IPS-18a (cell line): ENCODE data around the gene ENTR1.

Experiments
- H3K27ac ChIP-seq: one replicate; pipeline ENCODE4 v1.5.1; 2013; ENCODE audit warnings: low read length
- H3K27me3 ChIP-seq: one replicate; pipeline ENCODE4 v1.6.1; 2013; ENCODE audit warnings: mild to moderate bottlenecking, low read length; ENCODE audit not compliant: control insufficient read depth, insufficient read depth
- H3K36me3 ChIP-seq: one replicate; pipeline ENCODE4 v1.6.1; 2013; ENCODE audit warnings: low read depth, low read length; ENCODE audit not compliant: control insufficient read depth
- H3K4me1 ChIP-seq: one replicate; pipeline ENCODE4 v1.6.1; 2013; ENCODE audit warnings: low read depth, low read length; ENCODE audit not compliant: control insufficient read depth
- H3K4me3 ChIP-seq: one replicate; pipeline ENCODE4 v1.5.1; 2013; ENCODE audit warnings: low read length
- H3K9ac ChIP-seq: one replicate; pipeline ENCODE4 v1.6.1; 2013; ENCODE audit warnings: mild to moderate bottlenecking, low read length, moderate library complexity
- H3K9me3 ChIP-seq: one replicate; pipeline ENCODE4 v1.6.1; 2013; ENCODE audit warnings: low read depth, low read length; ENCODE audit not compliant: control insufficient read depth

The ENTR1 gene

DNA sequence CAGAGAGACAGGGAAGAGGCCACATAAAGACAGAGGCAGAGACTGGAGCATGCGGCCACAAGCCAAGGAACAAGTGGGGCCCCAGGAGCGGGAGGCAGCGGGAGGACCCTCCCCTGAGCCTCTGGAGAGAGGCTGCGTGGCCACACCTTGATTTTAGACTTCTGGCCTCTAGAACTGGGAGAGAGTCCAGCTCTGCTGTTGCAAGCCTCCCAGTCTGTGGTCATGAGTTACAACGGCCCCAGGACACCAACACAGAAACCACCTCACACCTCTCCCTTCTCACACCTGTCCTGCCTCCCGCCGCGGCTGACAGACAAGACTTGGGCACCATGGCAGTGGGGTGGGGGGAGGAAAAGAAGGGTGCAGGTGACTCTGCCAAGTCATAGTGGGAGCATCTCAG is 27.0 kb upstream of the ENTR1 start:
- Histone ChIP-seq H3K27ac (no peak overlapping the region), H3K4me3 (no peak overlapping the region), H3K9me3 (no peaks in the 10 kb centered on the region), H3K4me1 (no peaks in the 10 kb centered on the region), H3K36me3 (peaks cover 17% of the 10 kb centered on the region), H3K9ac (no peak overlapping the region), H3K27me3 (peaks cover 3% of the 10 kb centered on the region)

DNA sequence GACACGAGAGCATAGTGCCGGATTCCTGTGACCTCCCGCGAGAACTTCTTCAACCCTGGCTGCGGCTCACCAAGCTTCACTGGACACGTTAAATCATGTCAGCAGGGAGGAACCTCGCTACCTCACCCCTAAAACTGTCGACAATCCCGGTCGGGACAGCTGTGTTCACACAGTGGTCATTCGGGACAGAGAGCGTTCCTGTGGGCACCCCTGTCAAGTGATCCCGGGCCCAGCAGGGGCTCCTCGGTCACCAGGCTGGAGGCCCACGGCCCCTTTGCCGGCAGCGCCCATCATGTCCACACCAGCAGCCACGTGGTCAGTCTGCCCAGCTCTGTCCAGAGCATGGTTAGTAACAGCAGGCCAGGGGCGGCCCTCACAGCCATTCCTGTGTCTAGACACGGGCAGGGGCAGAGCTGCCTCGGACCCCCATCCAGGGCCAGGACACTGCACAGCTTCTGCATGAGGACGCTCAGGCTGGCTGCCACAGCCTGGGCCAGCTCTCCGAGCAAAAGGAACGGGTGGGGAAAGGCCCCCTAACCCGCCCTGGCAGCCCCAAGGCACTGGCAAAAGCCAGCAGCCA is 25.7 kb upstream of the ENTR1 start:
- Histone ChIP-seq H3K4me3 (no peak overlapping the region), H3K27me3 (peaks cover 3% of the 10 kb centered on the region), H3K4me1 (no peaks in the 10 kb centered on the region), H3K9ac (no peak overlapping the region), H3K27ac (no peak overlapping the region), H3K9me3 (no peaks in the 10 kb centered on the region), H3K36me3 (peaks cover 5% of the 10 kb centered on the region)

DNA sequence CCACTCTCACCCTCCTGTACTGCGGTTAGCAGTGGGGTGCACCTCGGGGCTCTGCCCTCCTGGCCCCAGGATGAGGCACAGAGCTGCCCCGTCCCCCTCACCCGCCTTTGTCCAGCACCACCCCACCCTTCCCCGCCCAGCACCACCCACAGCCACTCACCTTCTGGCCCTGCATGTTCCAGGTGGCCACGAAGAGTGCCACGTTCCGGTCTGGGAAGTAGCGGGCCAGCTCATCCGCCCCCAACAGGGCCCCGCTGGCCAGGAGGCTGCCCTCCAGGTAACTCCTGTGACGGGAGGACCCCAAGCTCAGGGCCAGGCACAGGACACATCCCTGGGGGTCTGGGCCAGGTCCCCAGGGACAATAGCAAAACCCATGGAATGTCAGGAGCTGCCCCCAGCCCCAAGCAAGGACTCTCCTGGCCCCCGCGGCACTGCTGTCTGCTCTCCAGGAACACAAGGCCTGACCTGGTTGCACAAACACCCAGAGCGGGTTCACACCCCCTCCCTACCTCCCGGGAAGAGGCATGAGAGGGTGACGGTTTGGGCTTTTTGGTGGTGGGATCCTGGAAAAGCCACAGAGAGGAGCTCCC is 24.3 kb upstream of the ENTR1 start:
- Histone ChIP-seq H3K27me3 (peaks cover 3% of the 10 kb centered on the region), H3K36me3 (no peaks in the 10 kb centered on the region), H3K4me1 (no peaks in the 10 kb centered on the region), H3K27ac (no peak overlapping the region), H3K4me3 (no peak overlapping the region), H3K9me3 (no peaks in the 10 kb centered on the region), H3K9ac (no peak overlapping the region)

DNA sequence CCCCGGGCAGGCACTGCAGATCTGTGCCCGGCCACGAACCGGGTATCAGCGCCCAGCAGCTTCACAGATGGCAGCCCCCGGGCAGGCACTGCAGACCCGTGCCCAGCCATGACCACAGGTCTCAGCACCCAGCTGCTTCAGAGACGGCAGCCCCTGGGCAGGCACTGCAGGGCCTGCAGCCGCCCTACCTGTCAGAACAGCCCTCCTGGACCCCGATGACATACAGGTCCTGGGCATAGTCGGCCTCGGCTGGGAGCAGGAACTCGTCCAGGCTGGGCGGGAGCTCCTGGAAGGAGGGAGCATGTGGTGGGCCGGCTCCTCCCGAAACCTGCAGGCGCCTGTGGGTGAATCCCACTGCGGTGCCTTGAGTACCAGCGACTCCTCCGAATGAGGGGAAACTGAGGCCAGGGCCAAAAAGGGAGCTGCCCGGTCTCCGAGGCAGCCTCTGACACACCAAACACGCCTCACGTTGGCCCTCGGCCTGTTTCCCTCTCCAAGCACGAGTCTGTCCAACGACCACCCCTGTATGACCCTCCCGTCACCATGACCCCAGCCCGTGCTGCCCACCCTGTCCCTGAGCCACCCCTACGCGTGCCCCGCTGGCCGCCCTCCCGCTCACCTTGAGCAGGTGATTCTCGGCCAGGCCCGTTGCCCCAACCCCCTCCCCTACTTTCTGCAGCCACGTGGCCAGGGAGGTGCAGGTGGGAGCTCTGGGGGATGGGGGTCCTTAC is 23.6 kb upstream of the ENTR1 start:
- no peak overlapping the region for H3K9ac ChIP-seq
- no peaks in the 10 kb centered on the region for H3K4me1 ChIP-seq
- H3K9me3 ChIP-seq = no peaks in the 10 kb centered on the region
- H3K4me3 ChIP-seq = no peak overlapping the region
- H3K36me3 ChIP-seq = peaks cover 4% of the 10 kb centered on the region
- peaks cover 3% of the 10 kb centered on the region for H3K27me3 ChIP-seq
- no peak overlapping the region for H3K27ac ChIP-seq

DNA sequence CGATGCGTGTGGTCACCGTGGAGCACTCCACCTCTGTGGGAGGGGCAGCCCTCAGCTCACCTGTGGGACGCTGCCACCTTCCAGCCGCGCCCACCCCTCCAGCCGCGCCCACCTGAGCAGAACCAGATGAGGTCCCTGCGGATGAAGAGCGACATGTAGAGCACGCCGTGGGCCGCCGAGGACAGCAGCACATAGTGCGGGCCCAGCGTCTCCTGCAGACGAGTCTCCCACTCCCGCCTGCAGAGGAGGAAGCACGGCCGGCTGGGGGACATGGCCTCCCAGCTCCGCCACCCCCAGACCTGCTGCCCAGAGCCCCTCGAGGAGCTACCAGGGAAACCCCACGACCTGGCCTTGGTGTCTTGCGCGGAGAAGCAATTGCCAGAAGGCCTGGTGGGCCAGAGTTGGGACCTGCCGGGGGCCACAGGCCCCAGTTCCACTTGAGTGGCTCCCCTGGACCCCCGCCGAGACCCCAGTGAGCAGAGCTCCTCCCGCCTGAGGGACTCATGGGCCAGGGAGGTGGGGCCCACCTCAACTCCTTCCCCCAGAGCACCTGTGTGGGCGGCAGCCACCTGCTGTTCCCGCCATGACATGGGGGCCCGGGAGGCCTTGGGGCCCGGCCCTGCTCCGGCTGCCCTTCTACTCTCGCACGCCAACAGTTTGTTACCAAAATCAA is 22.8 kb upstream of the ENTR1 start:
- Histone ChIP-seq H3K36me3 (peaks cover 8% of the 10 kb centered on the region), H3K9ac (no peak overlapping the region)

DNA sequence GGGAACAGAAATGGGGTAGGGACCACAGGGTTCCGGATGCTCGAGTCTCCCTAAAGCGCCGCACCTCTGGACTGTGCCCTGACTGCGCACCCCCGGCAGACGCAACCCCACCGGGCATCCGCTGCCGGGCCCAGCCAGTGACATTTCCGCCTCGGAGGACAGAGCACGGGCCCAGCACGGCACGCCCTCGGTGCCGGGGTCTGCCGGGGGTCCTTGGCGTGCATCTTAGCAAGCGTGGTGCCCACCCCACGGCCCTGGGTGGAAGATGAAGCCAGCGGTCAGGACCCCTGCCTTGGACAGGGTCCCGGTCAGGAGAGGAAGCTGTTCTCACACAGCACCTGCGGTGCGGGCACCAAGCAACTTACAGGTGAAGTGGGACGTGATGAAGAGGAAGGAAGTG is 22.2 kb upstream of the ENTR1 start:
- H3K9me3 ChIP-seq = no peaks in the 10 kb centered on the region
- H3K27me3 ChIP-seq = no peaks in the 10 kb centered on the region
- H3K4me1 ChIP-seq = no peaks in the 10 kb centered on the region
- no peak overlapping the region for H3K9ac ChIP-seq
- H3K27ac ChIP-seq = no peak overlapping the region
- peaks cover 8% of the 10 kb centered on the region for H3K36me3 ChIP-seq
- no peak overlapping the region for H3K4me3 ChIP-seq

More for the DNA sequence above, 22.8 kb upstream of the ENTR1 start:
- no peaks in the 10 kb centered on the region for H3K27me3 ChIP-seq
- no peaks in the 10 kb centered on the region for H3K9me3 ChIP-seq
- H3K27ac ChIP-seq = no peak overlapping the region
- no peak overlapping the region for H3K4me3 ChIP-seq
- no peaks in the 10 kb centered on the region for H3K4me1 ChIP-seq

DNA sequence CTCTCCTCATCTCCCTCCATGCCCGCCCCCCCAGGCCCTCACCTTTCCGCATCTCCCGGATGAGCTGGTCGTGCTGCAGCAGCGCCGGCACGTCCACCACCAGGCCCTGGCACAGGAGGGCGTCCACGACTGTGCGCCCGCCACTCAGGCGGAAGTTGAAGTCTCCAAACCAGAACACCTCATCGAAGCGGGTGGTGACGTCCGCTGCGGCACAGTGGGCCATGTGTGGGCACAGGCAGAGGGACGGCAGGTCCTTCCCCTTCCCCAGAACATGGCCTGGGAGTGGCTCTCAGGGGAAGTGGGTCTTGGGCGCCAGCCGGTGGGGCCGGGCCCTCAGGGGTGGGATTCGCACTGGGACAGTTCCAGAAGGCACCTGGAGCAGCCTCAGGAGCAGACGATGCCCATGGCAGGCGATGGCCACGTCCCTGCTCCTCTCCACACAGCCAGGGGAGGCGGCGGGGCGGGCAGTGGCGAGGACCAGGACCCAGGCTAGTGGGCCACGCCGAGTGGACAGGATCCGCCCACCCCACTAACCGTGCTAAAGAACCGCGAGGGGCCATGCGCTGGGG is 21.5 kb upstream of the ENTR1 start:
- Histone ChIP-seq H3K4me1 (no peaks in the 10 kb centered on the region), H3K36me3 (peaks cover 8% of the 10 kb centered on the region)

DNA sequence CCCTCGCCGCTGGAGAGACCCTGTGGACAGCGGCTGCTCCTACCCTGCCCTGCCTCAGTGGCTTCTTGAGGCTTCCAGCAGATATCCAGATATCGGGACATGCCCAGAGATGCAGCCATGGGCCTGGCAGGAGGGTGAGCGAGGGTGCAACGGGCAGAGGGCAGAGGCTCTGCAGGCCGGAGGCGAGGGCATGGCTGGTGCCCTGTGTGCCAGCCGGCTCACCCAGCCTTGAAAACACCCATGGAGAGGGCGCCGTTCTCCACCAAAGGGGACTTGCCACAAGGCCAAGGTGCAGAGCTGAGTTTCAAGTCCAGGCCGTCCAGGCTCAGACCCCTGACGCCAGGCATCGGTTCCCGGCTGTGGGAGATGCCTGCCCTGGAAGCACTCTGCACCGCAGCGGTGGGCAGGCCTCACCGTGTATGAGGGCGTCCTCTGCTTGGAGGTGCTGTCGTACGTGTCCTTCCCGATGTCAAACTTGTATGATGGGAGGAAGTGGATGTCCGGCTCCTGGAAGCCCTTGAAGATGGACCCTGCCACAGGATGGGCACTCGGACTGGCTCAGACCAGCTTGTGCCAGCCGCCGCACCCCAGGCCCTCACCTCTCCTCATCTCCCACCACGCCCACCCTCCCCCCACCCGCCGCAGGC is 20.3 kb upstream of the ENTR1 start:
- Histone ChIP-seq H3K36me3 (peaks cover 8% of the 10 kb centered on the region), H3K27me3 (no peaks in the 10 kb centered on the region), H3K4me3 (no peak overlapping the region), H3K4me1 (no peaks in the 10 kb centered on the region), H3K9ac (no peak overlapping the region), H3K9me3 (no peaks in the 10 kb centered on the region), H3K27ac (no peak overlapping the region)

More for the DNA sequence above, 21.5 kb upstream of the ENTR1 start:
- Histone ChIP-seq H3K4me3 (no peak overlapping the region), H3K9me3 (no peaks in the 10 kb centered on the region), H3K9ac (no peak overlapping the region), H3K27ac (no peak overlapping the region), H3K27me3 (no peaks in the 10 kb centered on the region)

DNA sequence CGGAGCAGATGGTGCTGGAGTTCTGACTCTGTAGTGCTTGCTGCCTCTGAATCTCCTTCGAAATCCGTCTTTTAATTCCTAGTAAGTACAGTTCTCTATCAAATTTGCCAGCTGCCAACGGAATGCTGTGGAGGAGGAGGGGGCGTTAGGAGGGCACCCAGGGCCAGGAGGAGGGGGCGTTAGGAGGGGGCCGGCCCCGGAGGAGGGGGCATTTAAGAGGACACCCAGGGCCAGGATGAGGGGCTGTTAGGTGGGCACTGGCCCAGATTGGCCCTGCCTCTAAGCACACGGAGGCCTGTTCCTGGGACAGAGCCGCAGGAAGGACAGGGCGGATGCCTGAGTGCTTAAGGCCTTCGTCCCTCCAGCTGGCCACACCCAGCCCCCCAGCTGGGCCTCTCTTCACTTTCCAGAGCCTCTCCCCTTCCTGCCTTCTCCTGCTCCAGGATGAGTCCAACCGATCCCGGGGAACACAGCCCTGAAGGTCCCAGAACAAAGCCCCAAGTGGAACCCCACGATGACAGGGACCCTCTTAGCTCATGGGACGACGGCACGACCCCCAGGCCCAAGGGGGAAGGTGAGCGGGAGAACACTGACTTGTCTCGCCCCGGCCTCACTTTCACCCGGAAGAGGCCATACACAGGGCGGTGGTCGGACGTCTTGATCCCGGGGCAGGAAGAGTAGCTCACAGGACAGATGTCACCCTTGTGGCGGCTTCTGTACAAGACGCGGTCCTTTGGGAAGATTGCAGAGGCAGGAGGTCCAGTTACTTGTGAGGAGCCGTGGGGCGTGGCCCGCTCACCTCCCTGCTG is 19.5 kb upstream of the ENTR1 start:
- H3K27ac ChIP-seq = no peak overlapping the region
- H3K9ac ChIP-seq = no peak overlapping the region
- H3K4me1 ChIP-seq = no peaks in the 10 kb centered on the region
- no peaks in the 10 kb centered on the region for H3K27me3 ChIP-seq
- H3K36me3 ChIP-seq = peaks cover 8% of the 10 kb centered on the region
- no peak overlapping the region for H3K4me3 ChIP-seq
- H3K9me3 ChIP-seq = no peaks in the 10 kb centered on the region

DNA sequence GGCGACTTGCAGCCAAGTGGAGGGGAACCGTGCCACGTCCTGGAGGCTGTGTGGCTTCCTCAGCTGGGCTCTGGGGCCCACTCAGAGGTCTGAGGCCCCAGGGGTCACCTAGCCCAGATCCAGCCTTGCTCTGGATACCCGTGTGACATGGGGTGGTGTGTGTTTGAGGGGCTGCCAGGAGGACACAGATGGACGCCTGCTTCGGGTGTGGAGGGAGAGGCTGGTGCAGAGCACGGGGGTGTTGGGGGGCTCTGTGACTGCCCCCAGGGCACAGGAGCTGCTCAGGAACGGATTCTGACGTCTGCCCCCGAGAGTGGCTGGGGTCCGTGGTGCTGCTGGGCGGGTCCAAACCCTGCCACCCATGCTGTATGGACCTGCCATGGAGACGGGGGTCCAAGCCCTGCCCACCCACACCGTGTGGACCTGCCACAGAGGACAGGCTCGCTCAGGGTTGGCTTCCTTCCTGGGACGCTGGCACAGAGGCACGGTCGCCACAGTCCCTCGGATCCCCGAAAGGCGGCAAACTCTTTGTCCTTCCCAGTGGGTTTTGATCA is 18.7 kb upstream of the ENTR1 start:
- H3K27ac ChIP-seq = no peak overlapping the region
- no peaks in the 10 kb centered on the region for H3K9me3 ChIP-seq
- peaks cover 15% of the 10 kb centered on the region for H3K36me3 ChIP-seq
- H3K4me3 ChIP-seq = no peak overlapping the region
- no peak overlapping the region for H3K9ac ChIP-seq
- H3K4me1 ChIP-seq = no peaks in the 10 kb centered on the region
- H3K27me3 ChIP-seq = no peaks in the 10 kb centered on the region
